MG63 (cell line): ENCODE data around the gene ARID1B. TPM values are rescaled to one million over a fixed set of nuclear protein-coding genes. Genes with fewer than 3 reads are reported as not detected.

Experiments
- DNase-seq: peaks from one replicate; pipeline ENCODE4 v3.0.0-alpha.2; 2020
- H3K27me3 ChIP-seq: fragments of 250-450 bp; sonication (Bioruptor Pico); 2 replicates; pipeline ENCODE4 v1.5.1; 2020; ENCODE audit warnings: mild to moderate bottlenecking, moderate library complexity
- H3K36me3 ChIP-seq: fragments of 250-450 bp; sonication (Bioruptor Pico); 2 replicates; pipeline ENCODE4 v1.5.1; 2020; ENCODE audit warnings: mild to moderate bottlenecking, moderate library complexity
- H3K4me3 ChIP-seq: fragments of 250-450 bp; sonication (Bioruptor Pico); 2 replicates; pipeline ENCODE4 v1.5.1; 2020; ENCODE audit warnings: mild to moderate bottlenecking, moderate library complexity
- H3K9me3 ChIP-seq: fragments of 250-450 bp; sonication (Bioruptor Pico); 2 replicates; pipeline ENCODE4 v1.5.1; 2020; ENCODE audit warnings: mild to moderate bottlenecking, moderate library complexity
- total RNA-seq: library from RNA; depleted of rRNA; stranded (reverse); fragments of >200 nt; shearing (Covaris generic); gene quantifications from 2 replicates; pipeline ENCODE4 v1.2.3, GENCODE V29; 2014; ENCODE audit warnings: low replicate concordance

ARID1B gene
- total RNA-seq, 1 experiment from 2014 or later, result 9.9 TPM

GRCh38 chr6:157047951-157048350 lies 270.8 kb downstream of the ARID1B start:
- H3K27me3 ChIP-seq, result no peaks in the 10 kb centered on the region
- no peaks in the 10 kb centered on the region for H3K36me3 ChIP-seq
- no peak for DNase-seq
- no peak overlapping the region for H3K4me3 ChIP-seq
- no peaks in the 10 kb centered on the region for H3K9me3 ChIP-seq

DNA sequence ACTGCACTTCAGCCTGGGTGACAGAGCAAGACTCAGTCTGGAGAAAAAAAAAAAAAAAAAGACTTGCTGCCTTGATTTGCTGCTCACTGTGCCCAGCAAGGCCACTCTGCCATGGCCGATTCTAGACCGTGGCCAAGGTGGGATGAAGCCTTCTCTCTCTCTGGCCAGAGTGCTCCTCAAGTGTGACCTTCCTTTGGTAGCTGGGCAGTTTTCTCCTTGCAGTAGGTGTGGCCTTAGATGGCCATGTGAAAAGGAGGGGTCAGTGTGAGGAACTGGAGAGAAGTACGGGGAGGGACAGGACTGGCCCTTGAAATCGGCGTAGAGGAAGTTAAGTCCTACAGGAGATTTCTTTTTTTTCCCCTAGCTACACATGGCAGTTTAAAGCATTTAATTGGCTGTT lies 272.0 kb downstream of the ARID1B start:
- H3K27me3 ChIP-seq, result no peaks in the 10 kb centered on the region
- H3K4me3 ChIP-seq, result no peak overlapping the region
- no peaks in the 10 kb centered on the region for H3K9me3 ChIP-seq
- H3K36me3 ChIP-seq, result no peaks in the 10 kb centered on the region
- DNase-seq, result no peak

DNA sequence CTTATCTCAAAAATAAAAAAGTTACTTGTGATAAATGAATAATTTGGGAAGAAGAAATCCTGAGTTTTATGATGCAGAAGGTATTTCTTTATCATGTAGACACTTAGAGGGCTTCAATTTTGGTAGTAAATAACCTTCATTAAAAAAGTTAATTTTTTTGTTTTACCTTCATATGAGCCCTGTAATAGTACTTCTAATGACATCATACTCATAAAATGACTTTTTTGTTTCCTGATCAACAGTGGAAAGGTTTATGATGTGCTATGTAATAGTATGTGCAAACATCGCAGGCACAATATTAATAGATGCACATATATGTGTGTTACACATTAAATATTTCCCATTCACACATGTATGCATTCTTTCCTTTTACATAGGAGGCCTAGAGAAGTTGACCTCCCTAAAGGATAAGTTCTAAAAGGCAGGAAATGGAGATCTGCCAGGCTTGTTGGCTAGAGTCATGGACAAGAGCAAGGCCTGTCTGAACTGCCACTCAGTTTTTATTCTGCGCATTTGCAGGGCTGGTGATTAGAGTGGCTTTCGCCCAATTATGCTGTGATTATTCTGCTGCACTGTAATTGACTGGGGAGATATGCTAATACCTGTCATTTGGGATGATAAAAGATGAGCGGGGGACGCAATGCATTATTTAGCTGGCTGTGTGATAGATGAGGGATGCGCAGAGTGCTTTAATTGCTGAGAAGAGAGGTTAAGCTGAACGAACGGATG lies 273.5 kb downstream of the ARID1B start:
- Histone ChIP-seq H3K27me3 (no peaks in the 10 kb centered on the region), H3K36me3 (no peaks in the 10 kb centered on the region; the same call in 1 of the 2 replicates), H3K4me3 (no peak overlapping the region), H3K9me3 (no peaks in the 10 kb centered on the region)
- DNase-seq, result no peak

- no peaks in the 10 kb centered on the region for H3K9me3 ChIP-seq
- no peak overlapping the region for H3K4me3 ChIP-seq
- H3K36me3 ChIP-seq, result no peaks in the 10 kb centered on the region; the same call in 1 of the 2 replicates
- H3K27me3 ChIP-seq, result no peaks in the 10 kb centered on the region
- DNase-seq, result no peak
Observed at GRCh38 chr6:157054531-157054979, 277.4 kb downstream of the ARID1B start.

- Histone ChIP-seq H3K27me3 (no peaks in the 10 kb centered on the region), H3K9me3 (no peaks in the 10 kb centered on the region), H3K4me3 (no peak overlapping the region), H3K36me3 (no peaks in the 10 kb centered on the region; the same call in 1 of the 2 replicates)
- no peak for DNase-seq
Observed at GRCh38 chr6:157055863-157056262, 278.7 kb downstream of the ARID1B start.

DNA sequence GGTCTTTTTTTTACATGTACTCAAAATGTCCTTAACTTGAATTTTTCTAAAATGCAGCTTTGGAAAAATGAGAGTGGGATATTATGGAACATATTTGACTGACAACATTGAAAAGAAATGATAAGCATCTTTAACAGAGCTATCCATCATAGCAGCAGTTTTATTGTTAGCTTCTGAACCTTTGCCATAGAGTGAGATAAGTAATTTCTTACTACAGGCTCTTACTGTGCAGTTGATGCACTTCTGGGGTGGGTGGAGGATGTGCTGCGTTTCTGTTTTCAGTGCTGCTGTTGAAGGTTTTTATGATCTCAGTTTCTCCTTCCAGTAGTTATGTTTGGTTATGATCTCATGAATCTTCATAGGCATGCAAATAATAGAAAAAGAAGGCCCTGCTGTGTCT lies 279.1 kb downstream of the ARID1B start:
- Histone ChIP-seq H3K36me3 (no peaks in the 10 kb centered on the region; the same call in 1 of the 2 replicates), H3K27me3 (no peaks in the 10 kb centered on the region), H3K4me3 (no peak overlapping the region), H3K9me3 (no peaks in the 10 kb centered on the region)
- no peak for DNase-seq

GRCh38 chr6:157058574-157058973 lies 281.4 kb downstream of the ARID1B start:
- no peak for DNase-seq
- no peaks in the 10 kb centered on the region for H3K9me3 ChIP-seq
- H3K4me3 ChIP-seq, result no peak overlapping the region
- H3K27me3 ChIP-seq, result no peaks in the 10 kb centered on the region
- no peaks in the 10 kb centered on the region; the same call in 1 of the 2 replicates for H3K36me3 ChIP-seq

- no peaks in the 10 kb centered on the region; the same call in 1 of the 2 replicates for H3K36me3 ChIP-seq
- no peak overlapping the region for H3K4me3 ChIP-seq
- no peaks in the 10 kb centered on the region for H3K9me3 ChIP-seq
- H3K27me3 ChIP-seq, result no peaks in the 10 kb centered on the region
- DNase-seq, result no peak
Observed at GRCh38 chr6:157059781-157060180, 282.6 kb downstream of the ARID1B start.

- Histone ChIP-seq H3K9me3 (no peaks in the 10 kb centered on the region), H3K27me3 (no peaks in the 10 kb centered on the region), H3K36me3 (peaks cover 2% of the 10 kb centered on the region; the same call in 1 of the 2 replicates), H3K4me3 (no peak overlapping the region)
- no peak for DNase-seq
Observed at GRCh38 chr6:157060440-157060952, 283.3 kb downstream of the ARID1B start.

DNA sequence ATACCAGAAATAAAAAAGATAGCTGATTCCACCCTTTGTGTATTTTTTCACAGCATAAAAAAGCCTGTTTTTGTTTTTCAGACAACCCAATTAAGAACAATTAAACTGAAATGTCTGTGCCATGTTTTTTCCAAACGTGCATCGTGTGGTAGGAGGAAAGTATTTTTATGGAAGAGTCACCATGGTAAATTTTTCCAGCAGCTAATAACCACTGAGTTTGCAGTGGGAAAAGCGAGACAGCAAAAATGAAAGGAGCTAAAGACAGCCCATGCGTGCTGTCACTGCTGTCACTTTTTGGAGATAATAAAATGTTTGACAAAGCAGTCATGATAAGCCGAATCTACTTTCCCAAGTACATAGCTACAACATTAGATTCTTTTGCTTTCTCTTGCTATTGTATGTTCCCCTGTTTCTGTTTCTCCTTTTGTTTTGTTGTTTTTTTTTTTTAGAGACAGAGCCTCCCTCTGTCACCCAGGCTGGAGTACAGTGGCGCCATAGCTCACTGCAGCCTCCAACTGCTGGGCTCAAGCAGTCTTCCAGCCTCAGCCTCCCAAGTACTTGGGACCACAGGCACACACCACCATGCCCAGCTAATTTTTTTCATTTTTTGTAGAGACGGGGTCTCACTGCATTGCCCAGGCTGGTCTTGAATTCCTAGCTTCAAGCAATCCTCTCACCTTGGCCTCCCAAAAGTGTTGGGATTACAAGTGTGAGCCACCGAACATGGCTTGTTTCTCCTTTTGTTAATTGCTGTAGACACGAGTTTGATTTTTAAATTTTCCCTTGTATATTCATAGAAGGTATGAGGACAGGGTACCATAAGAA lies 284.8 kb downstream of the ARID1B start:
- no peak overlapping the region for H3K4me3 ChIP-seq
- H3K36me3 ChIP-seq, result 0 out of 2 replicates have a peak, but pooled peaks cover 2% of the 10 kb centered on the region
- no peaks in the 10 kb centered on the region for H3K9me3 ChIP-seq
- H3K27me3 ChIP-seq, result no peaks in the 10 kb centered on the region
- no peak for DNase-seq

- Histone ChIP-seq H3K27me3 (no peaks in the 10 kb centered on the region), H3K4me3 (no peak overlapping the region), H3K9me3 (no peaks in the 10 kb centered on the region), H3K36me3 (0 out of 2 replicates have a peak, but pooled peaks cover 2% of the 10 kb centered on the region)
- no peak for DNase-seq
Observed at GRCh38 chr6:157063176-157063905, 286.2 kb downstream of the ARID1B start.

DNA sequence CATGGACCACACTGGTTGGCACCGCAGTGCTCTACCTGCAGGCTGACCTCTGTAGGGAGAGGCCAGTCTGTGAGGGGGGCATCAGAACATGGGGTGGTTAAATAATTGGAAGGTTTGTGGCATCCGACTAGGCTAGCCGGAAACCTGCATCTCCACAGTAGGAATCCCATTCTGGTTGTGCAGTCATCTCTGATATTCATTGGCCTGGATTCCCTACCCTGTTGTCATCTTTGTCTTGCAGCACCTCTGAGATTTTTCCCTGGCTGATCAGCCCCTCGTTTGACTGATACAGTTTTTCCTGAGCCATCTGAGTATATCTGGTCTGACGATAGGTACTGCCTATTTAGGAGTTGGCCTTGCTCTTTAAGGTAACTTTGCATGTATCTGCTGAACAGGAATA lies 286.7 kb downstream of the ARID1B start:
- no peak for DNase-seq
- Histone ChIP-seq H3K4me3 (no peak overlapping the region), H3K27me3 (no peaks in the 10 kb centered on the region), H3K9me3 (no peaks in the 10 kb centered on the region), H3K36me3 (0 out of 2 replicates have a peak, but pooled peaks cover 2% of the 10 kb centered on the region)

- H3K4me3 ChIP-seq, result no peak overlapping the region
- DNase-seq, result no peak
- 0 out of 2 replicates have a peak, but pooled peaks cover 2% of the 10 kb centered on the region for H3K36me3 ChIP-seq
- no peaks in the 10 kb centered on the region for H3K27me3 ChIP-seq
- H3K9me3 ChIP-seq, result no peaks in the 10 kb centered on the region
Observed at GRCh38 chr6:157064502-157064901, 287.3 kb downstream of the ARID1B start.

DNA sequence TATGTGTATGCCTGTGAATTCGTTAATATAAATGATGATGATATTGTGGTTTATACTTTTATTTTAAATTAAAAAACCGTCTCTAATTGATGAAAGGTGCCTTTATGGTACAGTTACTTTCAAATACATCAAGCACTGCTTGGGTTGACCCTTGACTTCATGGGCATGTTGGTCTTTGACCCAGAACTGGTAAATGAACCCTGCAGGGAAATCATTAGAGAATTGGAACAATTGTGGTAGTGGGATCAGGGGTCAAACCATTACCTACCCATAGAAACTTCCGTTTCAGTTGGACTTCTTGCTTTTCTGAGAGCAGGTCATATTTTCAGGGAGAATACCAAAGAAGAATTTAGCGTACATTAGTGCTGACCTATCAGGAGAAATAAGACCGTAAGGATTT lies 288.2 kb downstream of the ARID1B start:
- no peaks in the 10 kb centered on the region for H3K9me3 ChIP-seq
- H3K4me3 ChIP-seq, result no peak overlapping the region
- H3K27me3 ChIP-seq, result no peaks in the 10 kb centered on the region
- 0 out of 2 replicates have a peak, but pooled peaks cover 2% of the 10 kb centered on the region for H3K36me3 ChIP-seq
- DNase-seq, result no peak

GRCh38 chr6:157066781-157067491 lies 289.8 kb downstream of the ARID1B start:
- Histone ChIP-seq H3K9me3 (no peaks in the 10 kb centered on the region), H3K27me3 (no peaks in the 10 kb centered on the region), H3K4me3 (no peak overlapping the region), H3K36me3 (0 out of 2 replicates have a peak, but pooled peaks cover 2% of the 10 kb centered on the region)
- no peak for DNase-seq

DNA sequence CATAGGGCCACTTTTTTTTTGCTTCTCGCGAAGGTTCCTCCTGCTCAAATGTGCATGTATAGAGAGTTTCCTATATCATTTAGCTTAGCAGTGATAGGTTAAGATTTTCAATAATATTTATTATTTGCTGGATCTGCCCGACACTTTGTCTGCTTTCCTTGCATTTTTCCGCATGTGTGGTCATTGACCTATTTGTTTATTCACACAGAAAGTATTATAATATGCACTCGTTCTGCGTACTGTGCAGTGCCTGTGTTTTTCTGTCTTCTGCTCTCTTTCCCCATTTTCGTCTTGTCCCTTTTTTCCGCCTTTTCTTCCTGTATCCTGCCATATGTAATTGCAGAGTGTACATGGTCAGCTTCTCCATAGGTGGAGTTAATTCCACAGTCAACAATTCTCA lies 290.3 kb downstream of the ARID1B start:
- no peaks in the 10 kb centered on the region for H3K9me3 ChIP-seq
- 0 out of 2 replicates have a peak, but pooled peaks cover 2% of the 10 kb centered on the region for H3K36me3 ChIP-seq
- no peaks in the 10 kb centered on the region for H3K27me3 ChIP-seq
- no peak overlapping the region for H3K4me3 ChIP-seq
- DNase-seq, result no peak
